Measurements from ENCODE around the gene ZFP36. TPM values are rescaled to one million over a fixed set of nuclear protein-coding genes. Genes with fewer than 3 reads are reported as not detected.
A peak's percentile ranks its signal among the peaks of the same experiment; 100 is the strongest.

ZFP36 gene
- total RNA-seq, 3 donors from 2014 or later (not counting 1 experiment from before 2014, with no cell fraction given): 1,232 to 2,074 (median 1,769) TPM

GRCh38 chr19:39444598-39445195 is 38.0 kb downstream of the ZFP36 start:
- Mint-ChIP-seq H3K4me1 (peaks cover 38 to 48% of the 10 kb centered on the region in 2 donors), H3K9me3 (no peaks in the 10 kb centered on the region), H3K27me3 (ENCODE audit: low read depth in 2 of 2) (peaks cover 0 to 3% of the 10 kb centered on the region in 2 donors), H3K36me3 (no peaks in the 10 kb centered on the region), H3K4me3 (peak overlapping the region; percentile 98), H3K27ac (peak overlapping the region; percentile 97 to 100)
- Histone ChIP-seq H3K4me3 (ENCODE audit: low read length) (peak overlapping the region; percentile 99), H3K36me3 (ENCODE audit: control insufficient read depth, insufficient read depth, low read length) (no peaks in the 10 kb centered on the region), H3K9me3 (ENCODE audit: control insufficient read depth, insufficient read depth, low read length) (no peaks in the 10 kb centered on the region), H3K27ac (ENCODE audit: low read length) (peak overlapping the region; percentile 99), H3K27me3 (ENCODE audit: control insufficient read depth, insufficient read depth, low read length) (no peaks in the 10 kb centered on the region), H3K4me1 (ENCODE audit: control insufficient read depth, insufficient read depth, low read length) (peaks cover 48% of the 10 kb centered on the region)
- ATAC-seq: no peak
- TF ChIP-seq CTCF (IDR thresholded peaks at IDR 0.05): no peak
- intact Hi-C loops (cut with micrococcal nuclease): loop anchor here (1.0 to 2.0 kb wide), 5 partner anchors 8 to 54 kb away; partner anchors contain the start of genes MED29, PAF1, PLEKHG2 and TIMM50
- DNase-seq: no peak
- 7% methylated on average over 15 of the region's 17 CpGs for WGBS (ENCODE audit: insufficient coverage)

- ATAC-seq (peak; percentile 93 to 98 (median 95)), DNase-seq (peak; percentile 96 to 100)
- Mint-ChIP-seq H3K27me3 (ENCODE audit: low read depth in 2 of 2) (no peaks in the 10 kb centered on the region), H3K27ac (peak within 1 kb of the TSS; percentile 97 to 100), H3K36me3 (no peaks in the 10 kb centered on the region), H3K9me3 (no peaks in the 10 kb centered on the region), H3K4me3 (peak within 1 kb of the TSS; percentile 98), H3K4me1 (peaks cover 41 to 54% of the 10 kb centered on the region in 2 donors)
- Histone ChIP-seq H3K36me3 (ENCODE audit: control insufficient read depth, insufficient read depth, low read length) (no peaks in the 10 kb centered on the region), H3K27me3 (ENCODE audit: control insufficient read depth, insufficient read depth, low read length) (no peaks in the 10 kb centered on the region), H3K4me1 (ENCODE audit: control insufficient read depth, insufficient read depth, low read length) (peaks cover 56% of the 10 kb centered on the region), H3K9me3 (ENCODE audit: control insufficient read depth, insufficient read depth, low read length) (no peaks in the 10 kb centered on the region), H3K4me3 (ENCODE audit: low read length) (peak within 1 kb of the TSS; percentile 99), H3K27ac (ENCODE audit: low read length) (peak within 1 kb of the TSS; percentile 99)
- TF ChIP-seq CTCF (IDR thresholded peaks at IDR 0.05): no peak
- under 1% methylated on average over 68 of the region's 68 CpGs for WGBS (ENCODE audit: insufficient coverage)
- intact Hi-C loops (cut with micrococcal nuclease): loop anchor here (1.0 to 2.0 kb wide), 5 partner anchors 9 to 55 kb away; partner anchors contain the start of genes MED29, PAF1, PLEKHG2 and TIMM50
Measured at GRCh38 chr19:39445196-39446111, 38.8 kb downstream of the ZFP36 start, which contains the start of gene SUPT5H. SUPT5H (plus strand) TSS chr19:39445582; CDS start chr19:39445891, 309 bp downstream.

- H3K4me1 Mint-ChIP-seq: peaks cover 45 to 58% of the 10 kb centered on the region in 2 donors
- H3K9me3 Mint-ChIP-seq: no peaks in the 10 kb centered on the region
- H3K4me1 ChIP-seq (ENCODE audit: control insufficient read depth, insufficient read depth, low read length): peaks cover 61% of the 10 kb centered on the region
- ATAC-seq: no peak
- H3K9me3 ChIP-seq (ENCODE audit: control insufficient read depth, insufficient read depth, low read length): no peaks in the 10 kb centered on the region
- 84% methylated on average over 16 of the region's 16 CpGs for WGBS (ENCODE audit: insufficient coverage)
- peak overlapping the region; percentile 99 for H3K27ac ChIP-seq (ENCODE audit: low read length)
- peak overlapping the region; percentile 97 to 100 for H3K27ac Mint-ChIP-seq
- no peak for TF ChIP-seq CTCF (IDR thresholded peaks at IDR 0.05)
- intact Hi-C loops (cut with micrococcal nuclease): no loop called here
- peak overlapping the region; percentile 99 for H3K4me3 ChIP-seq (ENCODE audit: low read length)
- no peaks in the 10 kb centered on the region for H3K36me3 ChIP-seq (ENCODE audit: control insufficient read depth, insufficient read depth, low read length)
- H3K27me3 ChIP-seq (ENCODE audit: control insufficient read depth, insufficient read depth, low read length): no peaks in the 10 kb centered on the region
- H3K36me3 Mint-ChIP-seq: no peaks in the 10 kb centered on the region
- no peaks in the 10 kb centered on the region for H3K27me3 Mint-ChIP-seq (ENCODE audit: low read depth in 2 of 2)
- DNase-seq: no peak
- peak overlapping the region; percentile 98 for H3K4me3 Mint-ChIP-seq
Measured at GRCh38 chr19:39446365-39447084, 39.9 kb downstream of the ZFP36 start.
